Measurements from ENCODE around the gene IRF4. TPM values are rescaled to one million over a fixed set of nuclear protein-coding genes. Genes with fewer than 3 reads are reported as not detected.

IRF4 gene
- total RNA-seq, 6 experiments from 2014 or later, result not detected

GRCh38 chr6:347232-347631 is 44.3 kb upstream of the IRF4 start:
- Mint-ChIP-seq H3K27ac (no peak overlapping the region), H3K27me3 (ENCODE audit: insufficient read depth) (peaks cover 3% of the 10 kb centered on the region), H3K9me3 (no peaks in the 10 kb centered on the region; the same call in 1 of the 2 replicates), H3K4me1 (ENCODE audit: low read depth) (no peaks in the 10 kb centered on the region), H3K4me3 (no peak overlapping the region), H3K36me3 (ENCODE audit: low read depth) (no peaks in the 10 kb centered on the region)
- TF ChIP-seq CTCF (IDR thresholded peaks at IDR 0.05), result no peak
- no peak for DNase-seq

- H3K9me3 Mint-ChIP-seq, result peaks cover 6% of the 10 kb centered on the region; the same call in 1 of the 2 replicates
- no peak overlapping the region for H3K4me3 Mint-ChIP-seq
- DNase-seq, result no peak
- peaks cover 3% of the 10 kb centered on the region for H3K27me3 Mint-ChIP-seq (ENCODE audit: insufficient read depth)
- H3K27ac Mint-ChIP-seq, result no peak overlapping the region
- H3K4me1 Mint-ChIP-seq (ENCODE audit: low read depth), result no peaks in the 10 kb centered on the region
- no peak for TF ChIP-seq CTCF (IDR thresholded peaks at IDR 0.05)
- H3K36me3 Mint-ChIP-seq (ENCODE audit: low read depth), result no peaks in the 10 kb centered on the region
Measured at GRCh38 chr6:347951-348859, 43.3 kb upstream of the IRF4 start.

- H3K9me3 Mint-ChIP-seq, result peaks cover 9% of the 10 kb centered on the region; the same call in 1 of the 2 replicates
- no peaks in the 10 kb centered on the region for H3K36me3 Mint-ChIP-seq (ENCODE audit: low read depth)
- no peaks in the 10 kb centered on the region for H3K4me1 Mint-ChIP-seq (ENCODE audit: low read depth)
- H3K4me3 Mint-ChIP-seq, result no peak overlapping the region
- peaks cover 3% of the 10 kb centered on the region for H3K27me3 Mint-ChIP-seq (ENCODE audit: insufficient read depth)
- H3K27ac Mint-ChIP-seq, result no peak overlapping the region
- no peak for DNase-seq
- TF ChIP-seq CTCF (IDR thresholded peaks at IDR 0.05), result no peak
Measured at GRCh38 chr6:348860-349396, 42.6 kb upstream of the IRF4 start.

- Mint-ChIP-seq H3K4me1 (ENCODE audit: low read depth) (no peaks in the 10 kb centered on the region), H3K36me3 (ENCODE audit: low read depth) (no peaks in the 10 kb centered on the region), H3K27me3 (ENCODE audit: insufficient read depth) (peaks cover 3% of the 10 kb centered on the region), H3K4me3 (no peak overlapping the region), H3K9me3 (peaks cover 9% of the 10 kb centered on the region; the same call in 1 of the 2 replicates), H3K27ac (no peak overlapping the region)
- DNase-seq, result no peak
- no peak for TF ChIP-seq CTCF (IDR thresholded peaks at IDR 0.05)
Measured at GRCh38 chr6:349491-349921, 42.0 kb upstream of the IRF4 start.

- TF ChIP-seq CTCF (IDR thresholded peaks at IDR 0.05), result no peak
- no peak for DNase-seq
- Mint-ChIP-seq H3K9me3 (peaks cover 9% of the 10 kb centered on the region; the same call in 1 of the 2 replicates), H3K27ac (no peak overlapping the region), H3K27me3 (ENCODE audit: insufficient read depth) (peaks cover 3% of the 10 kb centered on the region), H3K4me3 (no peak overlapping the region), H3K36me3 (ENCODE audit: low read depth) (no peaks in the 10 kb centered on the region), H3K4me1 (ENCODE audit: low read depth) (no peaks in the 10 kb centered on the region)
Measured at GRCh38 chr6:350371-350770, 41.2 kb upstream of the IRF4 start.
